GM10266 (cell line): ENCODE data around the gene RAD9A.

Experiments used
- DNase-seq: peaks from one replicate; pipeline ENCODE4 v3.0.0; 2012; ENCODE audit errors: extremely low spot score
- TF ChIP-seq, protein P1 (sequence below): IDR thresholded peaks from 2 replicates; pipeline ENCODE4 v1.5.1; 2012; ENCODE audit warnings: mild to moderate bottlenecking, low read depth; ENCODE audit not compliant: control insufficient read depth, insufficient read depth; ENCODE audit errors: missing control alignments

Gene RAD9A

DNA sequence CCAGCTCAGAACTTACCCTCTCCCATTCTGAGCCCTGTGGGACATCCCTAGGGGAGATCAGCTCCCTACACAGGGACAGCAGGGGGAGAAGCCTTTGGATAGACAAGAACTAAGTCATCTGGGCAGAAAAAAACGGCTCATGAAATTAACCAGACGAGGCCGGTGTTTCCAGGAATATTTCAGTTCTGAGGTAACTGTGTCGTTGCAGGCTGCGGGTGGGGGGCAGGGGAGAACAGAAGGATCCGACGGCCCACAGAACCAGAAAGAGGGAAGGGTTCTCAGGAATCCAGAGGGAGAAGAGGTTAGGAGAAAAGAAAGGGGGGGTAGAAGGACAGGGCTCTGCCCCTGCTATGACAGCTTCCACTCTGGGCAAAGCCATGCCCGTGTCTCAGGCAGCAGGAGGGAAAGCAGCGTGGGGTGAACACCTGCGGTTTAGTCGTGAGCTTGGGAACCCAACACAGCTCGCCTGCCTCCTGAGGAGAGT is 21.9 kb upstream of the RAD9A start:
- TF ChIP-seq, protein P1, sequence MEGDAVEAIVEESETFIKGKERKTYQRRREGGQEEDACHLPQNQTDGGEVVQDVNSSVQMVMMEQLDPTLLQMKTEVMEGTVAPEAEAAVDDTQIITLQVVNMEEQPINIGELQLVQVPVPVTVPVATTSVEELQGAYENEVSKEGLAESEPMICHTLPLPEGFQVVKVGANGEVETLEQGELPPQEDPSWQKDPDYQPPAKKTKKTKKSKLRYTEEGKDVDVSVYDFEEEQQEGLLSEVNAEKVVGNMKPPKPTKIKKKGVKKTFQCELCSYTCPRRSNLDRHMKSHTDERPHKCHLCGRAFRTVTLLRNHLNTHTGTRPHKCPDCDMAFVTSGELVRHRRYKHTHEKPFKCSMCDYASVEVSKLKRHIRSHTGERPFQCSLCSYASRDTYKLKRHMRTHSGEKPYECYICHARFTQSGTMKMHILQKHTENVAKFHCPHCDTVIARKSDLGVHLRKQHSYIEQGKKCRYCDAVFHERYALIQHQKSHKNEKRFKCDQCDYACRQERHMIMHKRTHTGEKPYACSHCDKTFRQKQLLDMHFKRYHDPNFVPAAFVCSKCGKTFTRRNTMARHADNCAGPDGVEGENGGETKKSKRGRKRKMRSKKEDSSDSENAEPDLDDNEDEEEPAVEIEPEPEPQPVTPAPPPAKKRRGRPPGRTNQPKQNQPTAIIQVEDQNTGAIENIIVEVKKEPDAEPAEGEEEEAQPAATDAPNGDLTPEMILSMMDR, result no peak
- no peak for DNase-seq

DNA sequence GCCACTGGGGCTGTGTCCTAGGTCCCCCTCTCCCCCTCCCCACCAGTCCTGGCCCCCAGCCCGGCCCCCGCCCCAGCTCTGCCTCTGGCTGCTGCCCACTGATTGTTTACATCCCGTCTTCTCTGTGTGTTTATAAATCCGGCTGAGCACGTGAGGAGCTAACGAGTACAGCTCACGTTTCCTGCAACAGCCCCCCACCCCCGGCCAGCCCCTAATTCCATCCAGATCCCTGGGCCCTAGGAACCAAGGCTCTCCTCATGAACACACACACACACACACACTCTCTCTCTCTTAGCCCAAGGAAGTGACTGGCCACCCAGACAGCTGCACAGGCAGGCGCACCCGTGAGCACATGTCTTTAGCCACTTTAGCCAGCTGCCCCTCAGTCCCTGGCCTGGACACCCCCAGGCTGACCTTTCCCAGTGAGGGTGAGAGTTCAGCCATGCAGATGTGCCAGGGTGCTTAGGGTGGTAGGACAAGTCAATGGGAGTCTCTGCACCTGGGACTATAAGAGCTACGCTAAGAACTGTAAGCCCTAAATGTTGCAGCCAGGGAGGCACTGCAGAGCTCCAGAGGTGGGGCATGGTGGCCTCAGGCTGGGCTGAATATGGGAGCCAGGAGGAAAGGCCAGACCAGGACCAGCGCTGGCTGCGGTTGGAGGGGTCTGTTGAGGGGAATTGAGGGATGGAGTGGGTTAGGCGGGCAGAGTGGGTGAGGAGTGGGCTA is 21.3 kb upstream of the RAD9A start:
- no peak for DNase-seq
- TF ChIP-seq, protein P1, result no peak

DNA sequence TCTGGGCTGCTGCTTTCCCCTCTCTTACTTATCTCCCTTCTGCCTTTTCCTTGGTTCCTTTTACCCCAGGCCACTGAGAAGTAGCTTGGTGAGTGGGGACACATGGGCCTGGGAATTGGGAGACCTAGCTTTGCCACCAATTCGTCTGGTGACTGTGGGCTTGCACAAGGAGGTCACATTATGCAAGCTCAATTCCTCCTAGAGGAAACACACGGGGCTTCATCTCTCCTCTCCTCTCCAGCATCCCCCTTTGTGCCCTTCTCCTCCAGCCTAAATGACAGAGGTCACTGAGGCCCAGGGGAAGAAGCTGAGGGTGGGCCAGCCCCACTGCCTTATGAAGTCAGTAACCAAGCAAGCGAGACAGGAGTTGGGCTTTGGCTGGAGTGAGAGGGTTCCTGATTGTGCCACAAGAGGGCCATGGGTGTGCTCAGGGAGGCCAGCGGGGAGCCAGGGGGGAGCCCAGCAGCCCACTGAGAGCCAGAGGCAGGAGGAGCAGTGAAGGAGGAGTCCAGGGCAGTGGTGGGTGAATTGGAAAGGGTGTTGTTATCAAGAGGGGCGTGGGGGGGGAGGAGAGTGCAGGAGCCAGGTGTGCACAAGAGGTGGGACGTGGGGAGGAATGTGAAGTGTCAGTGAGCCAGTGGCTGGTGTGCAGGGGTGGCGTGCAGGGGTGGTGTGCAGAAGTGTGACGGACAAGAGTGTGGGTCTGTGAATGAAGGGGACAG is 20.4 kb upstream of the RAD9A start:
- TF ChIP-seq, protein P1, result peak; percentile 45
- peak; percentile 72 for DNase-seq

DNA sequence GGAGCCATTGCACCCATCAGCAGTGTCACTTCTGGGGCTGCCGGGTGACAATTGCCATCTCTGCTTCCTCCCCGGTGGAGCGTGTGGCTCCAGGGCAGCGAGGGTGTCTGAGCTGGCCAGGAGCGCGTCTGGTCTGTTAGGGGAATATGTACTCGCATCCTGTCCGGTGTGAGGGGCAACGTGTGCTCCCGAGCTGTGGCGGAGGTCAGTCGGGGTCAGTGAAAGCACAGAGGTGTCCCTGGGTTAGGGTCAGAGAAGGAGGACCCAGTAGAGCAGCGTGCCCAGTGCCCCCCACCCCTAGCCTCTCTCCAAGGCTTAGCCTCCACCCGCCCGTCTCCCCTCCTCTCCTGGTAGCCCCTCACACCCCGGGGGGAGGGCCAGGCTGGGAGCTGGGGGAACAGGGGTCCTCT is 19.9 kb upstream of the RAD9A start:
- DNase-seq, result no peak
- TF ChIP-seq, protein P1, result no peak

DNA sequence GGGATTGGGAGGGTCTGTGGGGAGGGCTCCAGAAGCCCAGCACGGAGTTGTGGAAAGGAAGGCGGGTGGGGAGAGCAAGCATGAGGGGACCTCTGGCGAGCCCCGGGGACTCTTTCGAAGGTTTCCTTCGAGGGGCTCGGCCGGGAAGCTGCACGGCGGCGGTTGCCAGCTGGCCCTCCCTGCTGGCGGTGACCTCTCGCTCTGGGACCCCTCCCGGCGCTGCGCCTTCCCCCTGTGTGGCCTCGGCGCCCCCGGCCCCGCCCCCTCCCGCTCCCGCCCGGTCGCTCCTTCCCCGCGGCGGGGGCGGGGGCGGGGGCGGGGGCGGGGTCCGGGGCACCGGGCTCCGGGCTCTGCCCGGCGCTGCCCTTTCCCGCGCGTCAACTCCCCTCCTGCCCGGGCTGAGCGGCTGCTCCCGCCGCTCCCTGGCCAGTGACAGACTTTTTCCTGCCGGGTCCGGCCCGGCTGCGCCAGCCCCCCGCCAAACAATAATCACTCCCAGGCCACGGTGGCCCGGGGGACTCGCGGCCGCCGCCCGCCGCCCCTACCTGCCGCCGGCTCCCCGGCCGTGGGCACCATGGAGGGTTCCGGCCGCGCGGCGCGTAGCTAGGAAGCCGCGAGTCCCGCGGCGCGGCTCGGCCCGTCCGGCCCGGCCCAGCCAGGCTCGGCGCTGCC is 19.3 kb upstream of the RAD9A start:
- no peak for DNase-seq
- TF ChIP-seq, protein P1, result no peak

DNA sequence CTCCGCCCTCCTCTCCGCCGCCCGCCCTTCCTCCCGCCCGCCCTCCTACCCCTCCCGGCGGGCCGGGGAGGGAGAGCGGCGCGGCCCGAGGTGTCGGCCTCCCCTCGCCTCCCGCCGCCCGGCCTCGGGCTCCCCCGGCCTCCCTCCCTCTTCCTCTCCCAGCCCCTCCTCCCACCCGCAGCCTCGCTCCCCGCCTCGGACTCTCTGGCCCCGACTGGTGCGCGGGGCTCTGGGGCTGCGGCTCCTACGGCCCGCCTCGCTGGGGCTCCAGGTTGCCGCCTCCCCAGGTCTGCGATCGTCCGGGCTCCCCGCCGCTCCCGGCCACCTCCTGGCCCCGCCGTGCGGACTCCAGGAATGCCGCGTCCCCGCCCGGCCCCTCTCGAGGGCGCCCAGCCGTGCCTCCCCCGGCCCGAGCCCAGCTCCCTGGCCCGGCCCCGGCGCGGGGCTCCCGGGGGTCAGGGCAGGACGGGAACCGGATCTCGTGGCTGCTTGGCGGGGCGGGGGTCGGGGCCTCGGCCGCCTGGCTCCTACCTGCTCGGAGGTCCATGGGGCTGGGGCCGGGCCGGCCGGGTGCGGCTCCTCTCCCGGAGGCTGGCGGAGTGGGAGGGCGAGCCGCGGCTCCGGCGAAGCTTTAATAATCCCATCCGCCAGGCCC is 18.7 kb upstream of the RAD9A start, which contains the start of gene CLCF1:
Gene CLCF1 (minus strand): TSS at position 606 of the 655 bp plus-strand sequence. CDS start 59 bp downstream, at position 547.
- TF ChIP-seq, protein P1, result no peak
- DNase-seq, result peak; percentile 80
